IPS-NIHi7 (cell line): ENCODE data around the gene FRMPD1.
"Not testable (repeated sequence)": the region's sequence is repeated elsewhere in the genome, so short reads cannot be mapped to it uniquely, and the experiment has no call there.

Source experiments
- DNase-seq: peaks from one replicate; pipeline ENCODE4 v3.0.0; 2012; ENCODE audit warnings: mixed read lengths; ENCODE audit errors: extremely low spot score

Gene FRMPD1, protein sequence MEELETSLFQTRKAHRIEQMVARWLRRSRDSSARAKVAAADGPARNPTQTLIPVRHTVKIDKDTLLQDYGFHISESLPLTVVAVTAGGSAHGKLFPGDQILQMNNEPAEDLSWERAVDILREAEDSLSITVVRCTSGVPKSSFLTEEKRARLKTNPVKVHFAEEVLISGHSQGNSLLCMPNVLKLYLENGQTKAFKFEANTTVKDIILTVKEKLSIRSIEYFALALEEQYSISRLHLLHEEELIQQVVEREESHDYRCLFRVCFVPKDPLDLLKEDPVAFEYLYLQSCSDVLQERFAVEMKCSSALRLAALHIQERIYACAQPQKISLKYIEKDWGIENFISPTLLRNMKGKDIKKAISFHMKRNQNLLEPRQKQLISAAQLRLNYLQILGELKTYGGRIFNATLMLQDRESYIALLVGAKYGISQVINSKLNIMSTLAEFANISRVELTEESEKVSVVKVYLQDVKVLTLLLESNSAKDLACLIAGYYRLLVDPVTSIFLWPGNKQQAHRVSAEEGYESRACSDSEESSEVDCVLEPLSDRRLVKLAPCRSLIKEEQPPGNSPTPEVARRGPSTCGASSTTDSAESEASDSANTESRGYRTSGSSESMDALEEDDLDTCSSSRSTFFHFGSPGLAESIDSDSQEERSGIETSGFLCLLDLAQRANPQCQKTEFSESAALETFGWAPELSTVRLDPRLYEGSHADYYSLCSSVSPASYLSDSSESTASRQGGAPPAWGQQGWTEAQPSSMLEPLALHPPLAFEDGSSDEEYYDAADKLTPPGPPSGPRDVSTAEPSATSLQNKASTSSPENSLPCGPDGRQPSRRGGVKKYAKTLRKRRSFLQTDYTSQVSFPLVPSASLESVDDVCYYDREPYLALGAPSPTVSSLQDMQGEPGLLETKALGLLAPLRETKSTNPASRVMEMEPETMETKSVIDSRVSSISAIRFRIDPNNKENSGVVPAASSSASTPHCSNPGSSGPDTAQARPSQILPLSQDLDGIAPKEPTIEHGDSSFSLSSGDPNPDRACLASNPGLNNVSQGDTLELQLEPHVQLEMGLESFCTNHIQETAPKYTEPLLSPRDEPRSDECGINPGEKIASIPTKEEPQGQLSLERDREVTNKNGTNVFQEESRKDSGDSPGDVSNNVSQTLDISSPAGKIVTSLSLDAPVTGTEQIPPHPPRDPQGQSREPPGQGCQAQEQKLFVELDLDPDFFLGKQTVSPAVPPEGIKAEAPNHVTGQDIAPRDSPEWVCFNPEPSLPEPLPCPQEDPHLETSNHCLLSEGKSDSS (N-terminal part only)

GRCh38 chr9:37650873-37651768 is at the start of gene FRMPD1:
Gene FRMPD1 (plus strand): TSS chr9:37650954. CDS start chr9:37692642, 41,688 bp downstream.
- peak; percentile 92 for DNase-seq

DNA sequence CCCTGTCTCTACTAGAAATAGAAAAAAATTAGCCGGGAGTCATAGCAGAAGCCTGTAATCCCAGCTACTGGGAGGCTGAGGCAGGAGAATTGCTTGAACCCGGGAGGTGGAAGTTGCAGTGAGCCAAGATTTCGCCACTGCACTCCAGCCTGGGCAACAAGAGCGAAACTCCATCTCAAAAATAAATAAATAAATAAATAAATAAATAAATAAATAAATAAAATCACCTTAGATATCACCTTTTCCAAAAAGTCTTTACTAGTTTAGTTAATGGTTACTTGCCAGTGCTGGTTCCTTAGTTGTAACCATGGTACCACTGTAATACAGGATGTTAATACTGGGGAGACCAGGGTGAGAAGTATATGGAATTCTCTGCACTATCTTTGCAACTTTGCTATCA is 48.7 kb upstream of the FRMPD1 start:
- DNase-seq = not testable (repeated sequence)

DNA sequence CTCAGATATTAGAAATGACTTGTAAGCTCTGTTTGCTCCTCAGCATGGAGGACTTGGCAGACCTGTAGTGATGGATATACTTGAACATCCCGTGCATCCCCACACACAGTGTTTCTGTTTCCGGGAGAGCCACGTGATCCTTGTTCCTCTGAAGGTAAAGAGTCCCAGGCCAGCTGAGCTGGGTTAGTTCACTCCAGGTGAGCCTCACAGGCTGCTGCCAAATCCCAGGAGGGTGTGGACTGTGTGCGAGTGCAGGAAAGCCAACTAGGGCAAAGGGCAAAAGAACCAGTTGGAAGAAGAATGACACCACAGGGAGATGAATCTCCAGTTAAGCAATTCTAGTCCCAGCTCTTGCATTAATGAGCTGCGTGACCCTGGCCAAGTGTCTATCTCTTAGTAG is 47.9 kb upstream of the FRMPD1 start:
- no peak for DNase-seq

GRCh38 chr9:37604296-37604695 is 46.5 kb upstream of the FRMPD1 start:
- DNase-seq = no peak

DNA sequence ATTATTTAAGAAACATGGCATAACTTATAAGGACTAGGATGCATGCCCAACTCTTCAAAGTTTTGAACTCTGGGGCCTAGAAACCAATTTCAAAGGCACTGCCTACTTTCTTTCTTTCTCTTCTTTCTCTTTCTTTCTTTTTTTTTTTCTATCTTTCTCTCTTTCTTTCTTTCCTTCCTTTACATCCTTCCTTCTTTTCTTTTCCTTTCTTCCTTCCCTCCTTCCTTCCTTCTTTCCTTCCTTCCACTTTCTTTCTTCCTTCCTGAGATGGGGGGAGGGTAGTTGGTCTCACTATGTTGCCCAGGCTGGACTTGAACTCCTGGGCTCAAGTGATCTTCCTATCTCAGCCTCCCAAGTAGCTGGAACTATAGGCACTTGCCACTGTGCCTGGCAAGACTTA is 42.5 kb upstream of the FRMPD1 start:
- no peak for DNase-seq

DNA sequence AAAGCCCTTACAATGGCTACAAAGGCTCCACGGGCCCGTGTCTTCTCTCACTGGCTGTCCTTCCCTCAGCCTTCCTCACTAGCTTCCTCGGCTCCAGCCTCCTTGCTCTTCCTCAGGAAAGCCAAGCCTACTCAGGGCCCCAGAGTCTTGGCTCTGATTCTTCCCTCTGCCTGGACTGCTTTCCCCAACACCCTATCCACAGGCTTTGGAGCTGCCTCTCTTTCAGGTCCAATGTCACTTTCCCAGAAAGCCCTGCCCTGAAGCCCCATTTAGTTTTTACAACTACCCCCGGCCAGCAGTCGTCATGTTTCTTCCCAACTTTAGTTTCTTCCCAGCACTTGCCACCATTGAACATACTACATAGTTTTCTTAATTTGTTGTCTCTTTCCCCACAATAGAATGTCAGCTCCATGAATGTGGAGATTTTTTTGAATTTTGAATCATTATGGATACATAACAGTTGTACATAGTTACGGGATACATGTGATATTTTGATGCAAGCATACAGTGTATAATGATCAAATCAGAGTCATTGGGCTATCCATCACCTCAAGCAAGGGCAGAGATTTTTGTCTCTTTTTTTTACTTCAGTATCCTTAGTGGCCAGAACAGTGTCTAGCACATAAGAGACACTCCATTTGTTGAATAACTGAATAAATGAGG is 40.9 kb upstream of the FRMPD1 start:
- no peak for DNase-seq

DNA sequence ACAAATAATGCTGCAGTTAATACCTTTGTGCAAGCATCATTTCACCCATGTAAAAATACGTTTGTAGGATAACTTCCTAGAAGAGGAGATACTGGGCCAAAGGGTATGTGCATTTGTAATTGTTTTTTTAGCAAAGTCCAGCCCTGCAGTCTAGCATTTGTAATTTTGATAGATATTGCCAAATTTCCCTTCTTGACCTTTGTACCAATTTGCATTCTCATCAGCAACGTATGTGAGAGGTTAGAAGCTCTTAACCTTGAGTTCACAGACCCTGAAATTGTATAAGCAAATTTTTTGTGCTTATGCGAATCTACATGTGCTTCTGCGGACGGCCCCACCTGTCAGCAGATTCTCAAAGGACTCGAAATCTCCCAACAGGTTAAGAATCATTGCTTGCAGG is 39.7 kb upstream of the FRMPD1 start:
- DNase-seq = no peak

- no peak for DNase-seq
These were observed 38.8 kb upstream of the FRMPD1 start for GRCh38 chr9:37611961-37612360.

DNA sequence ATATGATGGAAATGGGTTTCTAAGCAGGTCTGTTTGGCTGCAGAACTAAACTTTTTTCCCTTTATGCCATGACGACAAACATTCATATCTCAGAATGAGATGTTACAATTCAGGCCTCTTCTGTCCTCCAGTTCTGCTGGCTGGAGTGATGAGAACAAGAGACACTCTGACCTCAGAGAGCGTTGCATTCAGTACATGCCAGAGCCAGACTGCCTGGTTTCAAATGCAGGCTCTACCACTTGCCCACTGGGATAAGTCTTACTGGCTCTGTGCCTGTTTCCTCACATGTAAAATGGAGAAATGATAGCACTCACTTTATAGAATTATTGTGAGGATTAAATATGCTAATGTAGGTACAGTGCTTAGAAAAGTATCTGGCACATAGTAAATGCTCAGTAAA is 33.6 kb upstream of the FRMPD1 start:
- DNase-seq = no peak

DNA sequence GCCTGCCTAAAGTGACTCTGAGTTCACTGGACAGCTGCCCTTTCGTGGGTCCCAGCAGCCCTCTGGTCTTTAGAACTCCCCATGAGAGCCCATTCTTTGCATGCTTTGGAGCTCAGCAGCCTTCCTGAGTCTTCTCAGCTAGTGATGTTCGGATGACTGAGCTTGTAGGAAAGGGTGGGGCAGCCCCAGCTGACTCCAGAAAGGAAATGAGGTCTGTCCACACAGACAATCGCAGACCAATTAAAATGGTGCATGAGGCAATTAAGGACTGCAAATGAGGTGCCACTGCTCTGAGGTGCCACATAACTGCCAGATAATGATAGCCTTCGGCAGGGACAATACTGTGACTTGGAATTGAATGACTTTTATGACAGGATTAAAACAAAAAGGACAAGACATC is 32.9 kb upstream of the FRMPD1 start:
- DNase-seq = no peak

DNA sequence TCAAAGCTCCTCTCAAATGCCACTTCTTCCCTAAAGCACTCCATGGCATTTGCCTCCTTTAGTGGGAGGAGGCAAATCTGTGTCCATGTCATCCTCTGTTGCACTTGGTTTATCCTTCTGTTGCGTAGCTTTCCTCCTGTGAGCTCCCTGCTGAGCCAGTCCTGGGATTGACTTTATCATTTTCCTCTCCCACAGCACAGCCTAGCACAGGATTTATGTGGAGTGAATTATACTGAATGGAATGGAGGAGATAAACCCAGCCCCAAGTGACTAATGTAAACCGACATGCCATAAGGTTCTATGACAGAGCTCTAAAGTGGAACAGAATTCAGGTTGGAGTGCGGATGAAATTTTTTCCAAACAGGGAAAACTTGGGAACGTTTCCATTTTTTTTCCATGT is 31.9 kb upstream of the FRMPD1 start:
- DNase-seq = no peak

DNA sequence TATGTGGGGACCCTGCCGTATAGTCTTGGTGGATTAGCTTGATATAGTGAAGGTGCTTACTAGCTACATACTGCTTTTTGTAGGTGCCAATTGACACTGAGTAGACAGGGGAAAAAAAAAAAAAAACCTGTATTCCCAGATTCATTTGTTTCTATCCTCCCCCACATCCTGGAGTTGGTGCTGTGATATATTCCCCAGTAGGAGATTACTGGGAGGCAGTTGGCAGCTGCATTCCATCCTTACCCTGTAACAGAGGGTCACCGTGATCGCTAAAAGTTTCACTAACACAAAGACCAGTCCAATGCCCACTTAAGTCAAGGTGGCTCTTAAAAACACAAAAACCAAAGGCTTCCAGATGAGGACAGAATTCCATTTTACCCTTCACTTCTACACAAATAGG is 30.9 kb upstream of the FRMPD1 start:
- no peak for DNase-seq

DNA sequence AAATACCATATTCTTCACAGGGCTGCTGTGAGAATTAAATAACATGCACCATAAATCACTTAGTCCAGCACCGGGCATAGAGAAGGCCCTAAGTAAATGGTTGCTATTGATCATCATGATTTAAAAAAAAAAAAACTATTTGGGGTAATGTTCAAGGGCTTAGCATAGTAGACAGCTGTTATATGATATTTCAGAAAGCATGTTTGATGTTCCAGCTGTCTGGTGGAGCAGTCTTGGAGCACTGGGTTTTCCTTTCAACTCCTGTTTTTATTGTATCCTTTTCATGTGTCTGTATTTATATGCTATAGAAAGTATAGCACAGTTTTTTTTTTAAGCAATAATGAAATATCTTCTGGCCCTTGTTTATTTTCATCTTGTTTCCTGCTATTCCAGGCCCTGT is 30.4 kb upstream of the FRMPD1 start:
- no peak for DNase-seq

- DNase-seq = no peak
These were observed 29.3 kb upstream of the FRMPD1 start for GRCh38 chr9:37621273-37622121.

DNA sequence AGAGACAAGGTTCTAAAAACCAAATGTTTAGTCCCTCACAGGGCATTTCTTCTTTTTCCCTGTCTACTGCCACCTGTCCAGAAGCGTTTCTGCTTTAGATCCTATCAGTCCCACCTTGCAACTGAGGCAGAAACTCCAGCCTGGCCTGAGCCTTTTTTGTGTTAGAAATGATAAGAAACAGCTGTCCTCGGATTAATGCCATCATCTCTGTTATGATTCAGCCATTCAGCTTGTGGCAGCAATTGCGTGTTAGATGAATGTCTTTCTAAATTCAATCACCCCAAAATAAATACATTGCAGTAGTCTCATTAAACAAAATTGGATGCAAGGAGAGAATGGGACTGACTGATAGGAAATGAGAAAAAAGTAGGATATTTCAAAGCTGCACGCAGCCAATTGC is 28.3 kb upstream of the FRMPD1 start:
- DNase-seq = no peak

GRCh38 chr9:37623267-37623666 is 27.5 kb upstream of the FRMPD1 start:
- DNase-seq = no peak

DNA sequence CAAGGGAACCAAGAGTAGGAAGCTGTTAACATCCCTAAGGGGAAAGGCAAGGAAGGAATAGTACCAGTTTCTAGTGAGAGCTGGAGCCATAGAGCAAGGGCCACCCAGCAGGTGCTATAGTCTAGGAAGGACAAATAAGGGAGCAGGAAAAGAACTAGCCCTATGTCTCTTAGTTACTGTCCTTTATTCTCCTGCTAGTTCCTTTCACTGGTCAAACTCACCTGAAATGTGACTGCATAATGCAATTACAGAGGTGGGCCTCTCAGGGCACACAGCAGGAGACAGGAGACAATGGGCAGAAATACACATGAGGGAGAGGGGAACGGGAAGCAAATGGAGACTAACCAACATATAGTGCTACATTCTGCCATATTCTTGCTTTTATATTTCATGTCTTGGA is 26.7 kb upstream of the FRMPD1 start:
- DNase-seq = no peak

DNA sequence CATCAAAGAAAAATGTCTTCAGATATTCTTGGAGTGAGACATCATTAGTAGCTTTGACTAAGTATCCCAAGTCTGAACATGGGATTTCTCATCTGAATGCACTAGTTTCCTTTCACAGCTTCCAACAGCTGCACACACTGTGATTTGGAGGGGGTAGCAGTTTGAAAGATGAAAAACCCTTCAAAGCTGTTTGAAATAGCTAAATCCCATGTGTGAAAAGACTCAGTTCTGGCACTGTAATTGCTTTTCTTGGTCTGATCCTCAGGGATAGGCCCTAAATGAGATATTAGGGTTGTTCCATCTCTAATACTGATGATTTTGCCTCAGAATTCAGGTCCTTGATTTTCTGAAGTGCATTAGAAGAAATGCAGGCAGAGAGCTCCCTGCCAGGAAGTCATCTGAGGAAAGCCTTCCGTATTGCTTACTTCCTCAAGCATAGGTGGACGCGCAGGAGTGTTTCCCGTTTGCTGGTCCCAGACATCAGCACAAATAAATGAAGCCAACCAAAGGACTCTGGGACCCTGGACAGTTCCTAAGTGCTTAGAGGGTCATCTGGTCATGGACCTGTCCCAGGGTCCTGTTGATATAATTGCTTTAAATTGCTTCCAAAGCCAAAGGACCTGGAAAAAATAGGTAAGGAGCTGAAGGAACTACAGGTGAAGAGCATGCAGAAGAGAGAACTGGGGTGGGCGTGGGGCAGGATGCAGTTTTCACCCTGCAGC is 25.6 kb upstream of the FRMPD1 start:
- DNase-seq = no peak

GRCh38 chr9:37625758-37626147 is 25.0 kb upstream of the FRMPD1 start:
- no peak for DNase-seq
